Activated naive CD4-positive, alpha-beta T cell treated with anti-CD3 and anti-CD28 coated beads, Interleukin-2, amount 10 ng/mL, durations not matched to agents 7 days and 5 days (primary cell): ENCODE measurements around the gene CACNA2D1.
"Not testable (repeated sequence)": the region's sequence is repeated elsewhere in the genome, so short reads cannot be mapped to it uniquely, and the experiment has no call there.

ENCODE experiments used
- CTCF ChIA-PET: fragments of 350-600 bp; sonication (Branson Sonifier 250); formaldehyde crosslinking; loops from one replicate; lab custom pipeline; 2021; ENCODE audit warnings: antibody characterized with exemption; lab: Charles Lee
- DNase-seq: peaks from one replicate; pipeline ENCODE4 v3.0.0-alpha.2; 2020
- H3K27ac Mint-ChIP-seq: one replicate; pipeline ENCODE4 v1.8.0; 2021; ENCODE audit warnings: mild to moderate bottlenecking, moderate library complexity, mixed read lengths
- H3K27me3 Mint-ChIP-seq: one replicate; pipeline ENCODE4 v1.8.0; 2021; ENCODE audit warnings: mild to moderate bottlenecking, mixed read lengths
- H3K36me3 Mint-ChIP-seq: one replicate; pipeline ENCODE4 v1.8.0; 2021; ENCODE audit warnings: mixed read lengths
- H3K4me1 Mint-ChIP-seq: one replicate; pipeline ENCODE4 v1.8.0; 2021; ENCODE audit warnings: mixed read lengths
- H3K4me3 Mint-ChIP-seq: one replicate; pipeline ENCODE4 v1.8.0; 2021; ENCODE audit warnings: mild to moderate bottlenecking, moderate library complexity, mixed read lengths
- H3K9me3 Mint-ChIP-seq: one replicate; pipeline ENCODE4 v1.8.0; 2021; ENCODE audit warnings: mixed read lengths

CACNA2D1 gene

DNA sequence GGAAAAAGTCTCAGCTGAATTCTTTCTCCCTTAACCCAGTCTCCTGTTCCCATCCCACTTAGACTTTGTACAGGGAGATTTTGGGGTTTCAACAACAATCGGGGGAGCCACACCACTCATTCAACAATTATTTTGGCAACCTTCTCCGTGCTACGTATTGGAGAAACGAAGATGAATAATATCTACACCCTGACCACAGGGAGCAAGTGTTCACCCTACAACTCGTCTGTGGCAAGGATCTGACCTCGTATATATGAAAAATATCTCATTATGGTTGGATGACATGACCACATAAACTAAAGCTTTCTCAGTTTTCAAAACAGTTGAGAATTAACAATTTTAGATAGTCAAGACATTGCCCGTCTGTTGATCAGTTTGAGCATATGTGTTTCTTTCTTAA, 302.1 kb downstream of the CACNA2D1 start:
- DNase-seq = no peak
- Mint-ChIP-seq H3K4me1 (no peaks in the 10 kb centered on the region), H3K36me3 (no peaks in the 10 kb centered on the region), H3K9me3 (no peaks in the 10 kb centered on the region), H3K27me3 (no peaks in the 10 kb centered on the region), H3K27ac (no peak overlapping the region), H3K4me3 (no peak overlapping the region)
- CTCF ChIA-PET = no interaction called here

DNA sequence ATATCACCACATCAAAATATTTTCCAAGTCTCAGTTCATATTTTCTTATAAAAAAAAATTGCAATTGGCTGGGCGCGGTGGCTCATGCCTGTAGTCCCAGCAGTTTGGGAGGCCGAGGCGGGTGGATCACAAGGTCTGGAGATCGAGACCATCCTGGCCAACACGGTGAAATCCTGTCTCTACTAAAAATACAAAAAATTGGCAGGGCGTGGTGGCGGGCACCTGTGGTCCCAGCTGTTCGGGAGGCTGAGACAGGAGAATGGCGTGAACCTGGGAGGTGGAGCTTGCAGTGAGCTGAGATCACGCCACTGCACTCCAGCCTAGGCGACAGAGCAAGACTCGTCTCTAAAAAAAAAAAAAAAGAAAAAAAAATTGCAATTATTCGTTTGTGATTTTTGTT, 303.0 kb downstream of the CACNA2D1 start:
- H3K4me1 Mint-ChIP-seq, H3K9me3 Mint-ChIP-seq, H3K27me3 Mint-ChIP-seq, H3K4me3 Mint-ChIP-seq, DNase-seq, H3K36me3 Mint-ChIP-seq, H3K27ac Mint-ChIP-seq, CTCF ChIA-PET: not testable (repeated sequence)

DNA sequence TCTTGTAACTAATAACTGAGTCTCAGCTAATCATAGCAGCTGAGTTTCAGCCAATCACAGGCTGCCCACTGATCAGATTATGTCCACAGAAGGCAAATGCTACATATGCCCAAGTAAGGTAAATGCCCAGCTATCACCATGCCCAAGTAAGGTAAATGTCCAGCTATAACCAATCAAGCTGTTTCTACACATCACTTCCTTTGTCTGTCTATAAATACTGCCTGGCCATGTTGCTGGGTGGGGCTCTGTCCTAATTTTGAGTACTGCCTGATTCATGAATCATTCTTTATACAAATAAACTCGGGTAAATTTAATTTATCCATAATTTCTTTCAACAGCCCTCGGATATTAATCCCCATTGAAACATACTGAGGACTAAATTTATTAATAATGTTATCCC, 312.4 kb downstream of the CACNA2D1 start:
- Mint-ChIP-seq H3K27ac (no peak overlapping the region), H3K4me1 (no peaks in the 10 kb centered on the region), H3K27me3 (no peaks in the 10 kb centered on the region), H3K4me3 (no peak overlapping the region), H3K9me3 (no peaks in the 10 kb centered on the region), H3K36me3 (no peaks in the 10 kb centered on the region)
- DNase-seq = no peak
- CTCF ChIA-PET = no interaction called here

DNA sequence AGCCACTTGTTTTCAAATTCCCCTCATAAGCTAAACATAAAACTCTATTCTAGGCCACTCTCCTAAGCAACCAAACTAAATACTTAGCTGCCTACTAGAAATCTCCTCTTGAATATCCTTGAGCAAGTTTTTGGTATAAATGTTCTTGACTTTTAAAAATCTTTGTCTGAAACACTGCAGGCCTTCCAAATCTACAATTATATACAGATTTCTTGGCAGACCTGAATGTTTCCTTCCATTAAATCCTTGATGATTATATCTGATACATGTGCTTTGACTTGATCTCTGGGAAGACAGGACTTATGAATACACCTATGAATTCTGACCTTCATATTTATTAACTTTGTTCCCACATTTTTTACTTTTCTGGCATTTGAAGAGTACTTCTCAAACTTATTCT, 314.5 kb downstream of the CACNA2D1 start:
- H3K36me3 Mint-ChIP-seq = no peaks in the 10 kb centered on the region
- CTCF ChIA-PET = no interaction called here
- H3K27me3 Mint-ChIP-seq = no peaks in the 10 kb centered on the region
- no peaks in the 10 kb centered on the region for H3K4me1 Mint-ChIP-seq
- no peak for DNase-seq
- H3K9me3 Mint-ChIP-seq = no peaks in the 10 kb centered on the region
- no peak overlapping the region for H3K4me3 Mint-ChIP-seq
- H3K27ac Mint-ChIP-seq = no peak overlapping the region

DNA sequence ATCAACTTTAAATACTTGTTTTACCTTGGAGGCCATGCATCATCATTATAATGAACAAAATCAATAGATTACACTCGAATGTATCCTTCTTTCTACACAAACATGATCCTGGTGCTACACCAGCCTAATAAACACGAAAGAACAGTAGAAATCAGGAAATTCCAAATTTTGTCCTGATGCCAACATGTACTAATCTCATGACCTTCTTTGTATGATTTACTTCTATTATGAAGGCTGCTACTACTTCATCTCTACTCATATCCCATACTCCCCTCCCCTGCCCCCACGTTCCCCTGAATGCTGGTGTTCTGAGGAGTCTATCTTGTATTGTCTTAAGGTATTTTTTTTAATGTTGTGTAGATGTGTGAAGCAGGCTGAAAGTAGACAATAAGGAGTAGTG, 315.0 kb downstream of the CACNA2D1 start:
- H3K4me3 Mint-ChIP-seq = no peak overlapping the region
- no peak for DNase-seq
- no peaks in the 10 kb centered on the region for H3K9me3 Mint-ChIP-seq
- H3K36me3 Mint-ChIP-seq = no peaks in the 10 kb centered on the region
- no peaks in the 10 kb centered on the region for H3K4me1 Mint-ChIP-seq
- CTCF ChIA-PET = no interaction called here
- no peaks in the 10 kb centered on the region for H3K27me3 Mint-ChIP-seq
- H3K27ac Mint-ChIP-seq = no peak overlapping the region

DNA sequence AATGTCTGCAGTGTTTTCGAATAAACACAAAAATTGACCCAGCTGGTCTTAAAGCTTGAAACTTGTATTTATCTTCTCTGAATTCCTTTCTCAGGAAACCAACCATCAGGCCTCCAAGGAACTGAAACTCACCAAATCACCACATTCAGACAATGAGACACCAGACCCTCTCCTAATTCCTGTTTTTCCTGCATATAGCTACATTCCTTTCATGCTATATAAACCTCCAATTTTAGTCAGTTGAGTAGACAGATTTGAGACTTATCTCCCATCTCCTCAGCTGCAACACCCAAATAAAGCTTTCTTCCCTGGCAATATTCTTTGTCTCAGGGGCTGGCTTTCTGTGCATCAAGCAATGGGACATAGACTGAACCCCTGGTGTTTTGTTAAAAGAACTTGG, 317.0 kb downstream of the CACNA2D1 start:
- DNase-seq = no peak
- Mint-ChIP-seq H3K27me3 (no peaks in the 10 kb centered on the region), H3K4me1 (no peaks in the 10 kb centered on the region), H3K4me3 (no peak overlapping the region), H3K27ac (no peak overlapping the region), H3K36me3 (no peaks in the 10 kb centered on the region), H3K9me3 (no peaks in the 10 kb centered on the region)
- CTCF ChIA-PET = no interaction called here

DNA sequence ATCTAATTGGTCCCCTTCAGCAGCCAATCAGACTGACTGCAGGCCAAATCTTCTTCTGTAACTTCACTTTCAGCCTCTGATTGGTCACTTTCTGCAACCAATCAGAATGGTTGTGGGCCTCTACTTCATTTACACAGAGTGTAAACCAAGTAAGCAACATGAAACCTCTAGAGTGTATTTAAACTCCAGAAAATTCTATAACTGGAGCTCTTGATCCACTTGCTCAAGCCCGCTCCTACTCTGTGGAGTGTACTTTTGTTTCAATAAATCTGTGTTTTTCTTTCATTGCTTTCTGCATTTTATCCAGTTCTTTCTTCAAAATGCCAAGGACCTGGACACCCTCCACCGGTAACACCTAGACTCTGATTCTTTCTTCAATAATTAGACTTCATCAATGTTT, 319.1 kb downstream of the CACNA2D1 start:
- H3K9me3 Mint-ChIP-seq = no peaks in the 10 kb centered on the region
- no peaks in the 10 kb centered on the region for H3K36me3 Mint-ChIP-seq
- H3K4me1 Mint-ChIP-seq = no peaks in the 10 kb centered on the region
- no peak for DNase-seq
- CTCF ChIA-PET = no interaction called here
- no peaks in the 10 kb centered on the region for H3K27me3 Mint-ChIP-seq
- no peak overlapping the region for H3K27ac Mint-ChIP-seq
- no peak overlapping the region for H3K4me3 Mint-ChIP-seq

DNA sequence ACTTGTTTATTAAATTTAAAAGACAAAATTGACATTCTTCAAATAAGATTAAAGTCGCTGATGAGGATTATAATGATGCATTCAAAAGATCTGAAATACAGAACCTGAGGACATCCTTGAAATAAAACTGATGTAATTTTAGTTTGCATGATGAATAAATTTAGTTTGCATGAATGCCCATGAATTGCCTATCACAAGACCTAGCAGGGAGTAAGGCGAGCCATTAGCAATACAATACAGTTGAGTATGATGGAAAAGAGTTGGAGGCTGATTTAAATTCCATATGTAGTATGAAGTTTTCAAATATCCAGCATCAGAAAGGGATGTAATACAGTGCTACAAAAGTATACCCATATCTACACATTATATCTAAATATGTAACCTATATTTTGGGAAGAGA, 321.3 kb downstream of the CACNA2D1 start:
- H3K4me3 Mint-ChIP-seq = no peak overlapping the region
- no peaks in the 10 kb centered on the region for H3K36me3 Mint-ChIP-seq
- no peaks in the 10 kb centered on the region for H3K9me3 Mint-ChIP-seq

DNA sequence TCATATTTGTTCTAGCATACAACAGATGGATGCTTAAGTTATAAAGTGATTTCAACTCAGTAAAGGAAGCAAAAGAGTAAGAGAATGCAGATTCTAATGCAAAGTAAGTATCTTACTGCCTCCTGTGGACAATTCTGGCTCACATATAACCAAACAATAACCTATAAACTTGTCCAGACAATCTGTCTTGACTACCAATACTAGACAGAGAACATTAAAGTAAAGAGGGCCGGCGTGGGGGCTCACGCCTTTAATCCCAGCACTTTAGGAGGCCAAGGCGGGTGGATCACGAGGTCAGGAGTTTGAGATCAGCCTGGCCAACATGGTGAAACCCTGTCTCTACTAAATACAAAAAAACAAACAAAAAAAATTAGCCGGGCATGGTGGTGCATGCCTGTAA, 329.3 kb downstream of the CACNA2D1 start:
- no peak overlapping the region for H3K27ac Mint-ChIP-seq

More for the DNA sequence above, 321.3 kb downstream of the CACNA2D1 start:
- CTCF ChIA-PET = no interaction called here
- DNase-seq = no peak
- Mint-ChIP-seq H3K4me1 (no peaks in the 10 kb centered on the region), H3K27ac (no peak overlapping the region), H3K27me3 (no peaks in the 10 kb centered on the region)

DNA sequence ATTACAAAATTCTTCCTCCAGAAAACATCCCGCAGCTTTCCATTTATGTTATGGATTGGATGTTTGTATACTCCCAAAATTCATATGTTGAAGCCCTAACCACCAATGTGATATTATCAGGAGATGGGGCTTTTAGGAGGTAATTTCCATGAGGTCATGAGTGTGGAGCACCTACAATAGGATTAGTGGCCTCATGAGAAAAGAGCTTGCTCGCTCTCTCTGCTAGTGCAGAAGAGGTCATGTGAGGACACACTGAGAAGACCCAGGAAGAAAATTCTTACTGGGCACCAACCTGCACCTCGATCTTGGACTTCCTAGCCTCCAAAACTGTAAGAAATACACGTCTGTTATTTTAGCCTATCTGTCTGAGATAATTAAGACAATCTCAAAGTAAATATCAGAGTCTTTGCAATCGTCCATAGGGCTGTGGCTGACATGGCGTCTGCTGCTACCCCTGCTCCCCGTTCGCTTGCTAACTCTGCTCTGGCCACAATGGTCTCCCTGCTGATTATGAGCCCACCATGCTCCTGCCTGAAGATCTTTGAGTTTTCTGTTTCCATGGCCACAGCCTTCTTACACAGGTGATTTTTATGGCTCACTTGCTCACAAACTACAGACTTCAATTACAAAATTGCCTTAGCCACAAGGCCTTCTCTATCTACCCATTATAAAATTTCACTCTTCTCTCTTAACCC, 333.3 kb downstream of the CACNA2D1 start:
- no peak for DNase-seq
- peaks cover 3% of the 10 kb centered on the region for H3K9me3 Mint-ChIP-seq
- no peak overlapping the region for H3K4me3 Mint-ChIP-seq
- CTCF ChIA-PET = no interaction called here
- no peaks in the 10 kb centered on the region for H3K4me1 Mint-ChIP-seq
- H3K27me3 Mint-ChIP-seq = no peaks in the 10 kb centered on the region
- no peak overlapping the region for H3K27ac Mint-ChIP-seq
- H3K36me3 Mint-ChIP-seq = no peaks in the 10 kb centered on the region

More for the DNA sequence above, 329.3 kb downstream of the CACNA2D1 start:
- H3K27me3 Mint-ChIP-seq = no peaks in the 10 kb centered on the region
- CTCF ChIA-PET = interaction anchor here (0.6 kb wide), 1 partner anchor 613 kb away, joined by 3 read pairs; no protein-coding TSS in a partner anchor
- H3K4me3 Mint-ChIP-seq = no peak overlapping the region
- H3K4me1 Mint-ChIP-seq = no peaks in the 10 kb centered on the region
- H3K36me3 Mint-ChIP-seq = no peaks in the 10 kb centered on the region
- peaks cover 3% of the 10 kb centered on the region for H3K9me3 Mint-ChIP-seq
- DNase-seq = no peak

DNA sequence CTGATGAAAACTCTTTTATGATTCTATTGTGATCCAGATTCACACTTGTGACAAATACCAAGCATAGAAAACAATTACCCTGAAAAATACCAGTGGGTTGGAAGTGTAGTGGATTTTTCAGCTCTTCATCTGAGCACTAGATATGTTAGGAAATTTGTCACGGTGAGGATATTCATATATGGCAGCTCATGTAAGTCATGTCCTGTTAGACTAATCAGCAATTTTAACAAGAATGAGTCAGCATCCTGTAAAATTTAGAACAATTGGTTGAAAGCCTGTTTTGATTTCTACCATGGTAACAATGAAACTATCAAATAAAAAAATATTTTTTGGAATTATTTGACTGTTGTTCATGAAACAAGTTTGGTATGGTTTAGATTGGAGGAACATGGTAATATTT, 334.3 kb downstream of the CACNA2D1 start:
- H3K27me3 Mint-ChIP-seq = no peaks in the 10 kb centered on the region
- CTCF ChIA-PET = no interaction called here
- no peak for DNase-seq
- no peak overlapping the region for H3K27ac Mint-ChIP-seq
- no peaks in the 10 kb centered on the region for H3K4me1 Mint-ChIP-seq
- no peaks in the 10 kb centered on the region for H3K36me3 Mint-ChIP-seq
- H3K9me3 Mint-ChIP-seq = peaks cover 3% of the 10 kb centered on the region
- no peak overlapping the region for H3K4me3 Mint-ChIP-seq

DNA sequence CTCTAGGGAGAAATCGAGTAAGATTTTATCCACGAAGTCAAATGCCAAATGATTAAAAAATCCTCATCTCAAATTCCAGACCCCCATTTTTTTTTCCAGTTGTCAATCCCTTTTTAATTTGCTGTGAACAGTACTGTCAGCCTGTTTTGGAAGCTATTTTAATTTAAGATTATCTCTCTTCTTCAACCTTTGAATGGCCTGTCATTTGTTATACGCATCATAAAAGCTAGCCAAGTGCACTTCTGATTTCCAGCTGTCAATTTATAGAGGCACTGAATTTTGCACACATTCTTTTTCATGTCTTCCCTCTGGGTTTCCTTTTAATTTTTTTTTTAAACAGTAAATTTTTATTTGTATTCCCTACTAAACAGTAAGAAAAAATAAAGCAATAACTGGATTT, 337.4 kb downstream of the CACNA2D1 start:
- Mint-ChIP-seq H3K9me3 (peaks cover 3% of the 10 kb centered on the region), H3K36me3 (no peaks in the 10 kb centered on the region), H3K27me3 (no peaks in the 10 kb centered on the region), H3K4me1 (no peaks in the 10 kb centered on the region), H3K4me3 (no peak overlapping the region), H3K27ac (no peak overlapping the region)
- CTCF ChIA-PET = no interaction called here
- no peak for DNase-seq

DNA sequence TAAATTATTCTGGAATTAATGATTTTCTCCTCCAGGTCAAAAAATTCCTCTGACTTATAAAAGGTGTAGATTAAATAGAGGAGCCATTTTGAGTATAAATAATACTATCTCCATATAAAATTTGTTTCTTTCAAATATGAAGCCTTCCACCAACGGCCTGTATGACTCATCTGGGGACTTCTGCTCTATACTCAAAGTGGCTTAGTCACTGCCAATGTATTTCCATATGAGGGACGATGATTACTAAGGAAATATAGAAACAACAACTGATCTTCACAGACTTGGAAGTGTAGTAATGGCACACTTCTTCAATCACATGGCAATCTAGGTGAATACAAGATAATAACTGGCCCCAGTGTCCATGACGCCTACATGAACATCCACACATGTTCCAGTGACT, 338.1 kb downstream of the CACNA2D1 start:
- H3K4me1 Mint-ChIP-seq = no peaks in the 10 kb centered on the region
- H3K4me3 Mint-ChIP-seq = no peak overlapping the region
- H3K27ac Mint-ChIP-seq = no peak overlapping the region
- no peaks in the 10 kb centered on the region for H3K27me3 Mint-ChIP-seq
- CTCF ChIA-PET = no interaction called here
- H3K36me3 Mint-ChIP-seq = no peaks in the 10 kb centered on the region
- no peak for DNase-seq
- peaks cover under 1% of the 10 kb centered on the region for H3K9me3 Mint-ChIP-seq

DNA sequence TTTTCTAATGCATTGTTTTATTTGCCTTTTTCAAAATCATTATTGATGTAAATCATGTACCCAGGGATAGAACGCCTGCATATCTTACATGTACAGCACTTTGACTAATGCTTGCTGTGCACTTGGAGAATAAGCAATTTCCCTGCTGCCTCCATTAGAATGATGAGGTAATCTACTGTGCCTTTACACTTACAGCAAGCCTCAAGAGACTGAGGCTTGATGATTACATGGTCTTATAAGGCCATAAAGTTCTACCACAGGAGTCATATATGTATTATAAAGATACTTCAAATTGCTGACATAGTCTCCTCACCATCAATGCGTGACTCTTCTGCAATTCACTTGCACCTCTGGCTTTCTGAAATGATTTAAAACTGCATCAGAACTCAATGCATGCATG, 345.2 kb downstream of the CACNA2D1 start:
- H3K4me3 Mint-ChIP-seq = no peak overlapping the region
- no peaks in the 10 kb centered on the region for H3K36me3 Mint-ChIP-seq
- H3K9me3 Mint-ChIP-seq = no peaks in the 10 kb centered on the region
- CTCF ChIA-PET = no interaction called here
- no peaks in the 10 kb centered on the region for H3K4me1 Mint-ChIP-seq
- H3K27ac Mint-ChIP-seq = no peak overlapping the region
- H3K27me3 Mint-ChIP-seq = no peaks in the 10 kb centered on the region
- DNase-seq = no peak

DNA sequence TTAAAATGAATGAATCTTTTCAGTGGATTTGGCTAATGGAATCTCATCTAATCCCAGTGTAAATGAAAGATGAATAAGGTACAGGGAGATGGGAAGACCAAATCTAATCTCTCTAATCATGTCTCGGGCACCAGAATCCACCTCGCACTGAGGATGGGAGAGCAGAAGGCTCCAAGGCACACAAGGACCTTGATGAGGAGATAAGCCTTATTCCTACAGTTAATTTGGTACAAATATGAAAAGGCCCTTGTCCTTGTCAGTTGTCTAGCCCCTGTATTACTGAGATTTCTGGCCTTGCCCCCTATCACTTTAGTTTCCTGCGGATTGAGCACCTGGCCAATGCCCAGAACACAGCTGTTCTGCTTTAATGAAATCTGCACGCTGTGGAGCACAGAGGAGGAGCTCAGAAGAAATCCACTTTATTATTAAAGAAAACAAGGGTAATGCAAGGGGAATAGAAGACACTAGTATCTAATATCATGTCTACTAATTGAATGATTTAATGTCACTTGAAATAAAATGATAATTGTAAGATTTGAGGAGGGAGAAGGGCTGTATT, 352.4 kb downstream of the CACNA2D1 start:
- no peaks in the 10 kb centered on the region for H3K9me3 Mint-ChIP-seq

More for the DNA sequence above, 352.4 kb downstream of the CACNA2D1 start:
- DNase-seq = no peak
- H3K4me1 Mint-ChIP-seq = no peaks in the 10 kb centered on the region
- no peak overlapping the region for H3K4me3 Mint-ChIP-seq
- H3K27me3 Mint-ChIP-seq = no peaks in the 10 kb centered on the region
- CTCF ChIA-PET = no interaction called here
- H3K36me3 Mint-ChIP-seq = no peaks in the 10 kb centered on the region
- H3K27ac Mint-ChIP-seq = no peak overlapping the region
